K562 (cell line): ENCODE measurements around the gene MARS1. TPM values are rescaled to one million over a fixed set of nuclear protein-coding genes. Genes with fewer than 3 reads are reported as not detected.
A peak's percentile ranks its signal among the peaks of the same experiment; 100 is the strongest.

ENCODE experiments used
- CC2D1A ChIP-seq: fragments of 450-650 bp; IDR thresholded peaks from 2 replicates; pipeline ENCODE4 v1.6.1; 2017; ENCODE audit warnings: mild to moderate bottlenecking
- FOXM1 ChIP-seq, 2 experiments: fragments of 450-650 bp in 1 of 2; sonication (generic) in 1 of 2; formaldehyde crosslinking in 1 of 2; IDR thresholded peaks; 2 replicates each; pipeline versions ENCODE4 v1.6.1 to v1.9.0; 2017 to 2022; ENCODE audit warnings: low read depth in 2 of 2, mild to moderate bottlenecking in 2 of 2, missing genetic modification reagents in 1 of 2, moderate library complexity in 1 of 2
- IRF2 ChIP-seq: sonication (generic); formaldehyde crosslinking; IDR thresholded peaks from 2 replicates; pipeline ENCODE4 v1.8.1; 2022; ENCODE audit warnings: mild to moderate bottlenecking, missing genetic modification reagents
- MAFG ChIP-seq: fragments of 450-650 bp; conservative IDR thresholded peaks from 2 replicates; pipeline ENCODE4 v1.6.1; 2016; ENCODE audit warnings: missing genetic modification characterization, missing compliant biosample characterization
- MITF ChIP-seq: IDR thresholded peaks from 2 replicates; pipeline ENCODE4 v1.6.1; 2014; ENCODE audit warnings: antibody characterized with exemption
- MYC ChIP-seq, 2 experiments: fragments of 250-450 bp in 1 of 2; sonication (Bioruptor Pico) in 1 of 2; IDR thresholded peaks; 2 replicates each; pipeline versions ENCODE4 v1.5.1 to v1.6.1; 2012 to 2021; ENCODE audit warnings: low read depth in 2 of 2, borderline replicate concordance in 1 of 2, improper control_type of control experiment in 1 of 2, low read length in 1 of 2, mild to moderate bottlenecking in 1 of 2, moderate library complexity in 1 of 2
- SAP30 ChIP-seq: fragments of 200-600 bp; sonication (generic); IDR thresholded peaks from 2 replicates; pipeline ENCODE4 v1.6.1; 2012; ENCODE audit warnings: borderline replicate concordance, low read depth, mild to moderate bottlenecking, moderate library complexity, low read length, control low read depth, inconsistent platforms; ENCODE audit not compliant: insufficient read depth, poor library complexity, severe bottlenecking
- SMARCC2 ChIP-seq: fragments of 450-650 bp; IDR thresholded peaks from 2 replicates; pipeline ENCODE4 v1.6.1; 2017; ENCODE audit warnings: antibody characterized with exemption, moderate library complexity, mild to moderate bottlenecking, low read depth
- TEAD4 ChIP-seq, 2 experiments: sonication (generic) in 1 of 2; formaldehyde crosslinking in 1 of 2; IDR thresholded peaks; 2 replicates each; pipeline versions ENCODE4 v1.6.1 to v1.8.0; 2012 to 2022; ENCODE audit warnings: borderline replicate concordance in 1 of 2, inconsistent platforms in 1 of 2, low read length in 1 of 2, mild to moderate bottlenecking in 1 of 2, missing genetic modification reagents in 1 of 2
- TOE1 ChIP-seq, 2 experiments: fragments of 450-650 bp in 1 of 2; sonication (generic) in 1 of 2; formaldehyde crosslinking in 1 of 2; IDR thresholded peaks; 2 replicates each; pipeline versions ENCODE4 v1.7.1 to v1.8.0; 2016 to 2022; ENCODE audit warnings: borderline replicate concordance in 2 of 2, mild to moderate bottlenecking in 2 of 2, antibody characterized with exemption in 1 of 2, inconsistent platforms in 1 of 2, low read depth in 1 of 2, missing genetic modification reagents in 1 of 2, moderate library complexity in 1 of 2
- ZBTB7A ChIP-seq: IDR thresholded peaks from 2 replicates; pipeline ENCODE4 v1.6.1; 2011; ENCODE audit warnings: low read depth, mild to moderate bottlenecking, low read length, moderate library complexity, borderline replicate concordance; ENCODE audit not compliant: control insufficient read depth
- ZBTB8A ChIP-seq: fragments of 450-650 bp; IDR thresholded peaks from 2 replicates; pipeline ENCODE4 v1.6.1; 2018; ENCODE audit warnings: mild to moderate bottlenecking, moderate library complexity; ENCODE audit not compliant: partially characterized antibody
- ZNF224 ChIP-seq: sonication (generic); formaldehyde crosslinking; IDR thresholded peaks from 2 replicates; pipeline ENCODE4 v1.8.0; 2022; ENCODE audit warnings: mild to moderate bottlenecking, missing genetic modification reagents
- ZNF445 ChIP-seq: fragments of 250-450 bp; sonication (Bioruptor Pico); IDR thresholded peaks from 2 replicates; pipeline ENCODE4 v1.4.0; 2020; ENCODE audit warnings: low read depth, mild to moderate bottlenecking, moderate library complexity
- ZNF830 ChIP-seq: fragments of 250-450 bp; sonication (Bioruptor Pico); IDR thresholded peaks from 2 replicates; pipeline ENCODE4 v1.5.0; 2021; ENCODE audit warnings: mild to moderate bottlenecking
- polyA plus RNA-seq, 8 experiments: library from polyadenylated mRNA; depleted of rRNA in 4 of 8; stranded (reverse) in 5 of 8; unstranded in 3 of 8; fragments of >200 nt; fragmentation: Nextera tagmentation in 2 of 8; fragmentation: Illumina TruSeq in 1 of 8; extraction: Ambion mirVana in 2 of 8; extraction: Trizol in 1 of 8; gene quantifications; 2 replicates each; pipeline versions ENCODE4 v1.2.1 to v1.2.3, GENCODE V29; 2011 to 2014; ENCODE audit warnings: inconsistent platforms in 1 of 8, missing spikeins in 1 of 8
- total RNA-seq, 7 experiments: library from RNA; depleted of rRNA in 6 of 7; stranded (reverse); fragments of >200 nt in 6 of 7; fragmentation: Illumina TruSeq in 2 of 7; extraction: Trizol in 2 of 7; gene quantifications; 2 replicates each; pipeline versions ENCODE4 v1.2.1 to v1.2.3, GENCODE V29; 2011 to 2021; ENCODE audit warnings: low replicate concordance in 1 of 7
- TF ChIP-seq, protein P1 (sequence below): fragments of 450-650 bp; formaldehyde crosslinking; IDR thresholded peaks from 2 replicates; pipeline ENCODE4 v1.4.0; 2020; ENCODE audit warnings: mild to moderate bottlenecking, mixed read lengths
- TF ChIP-seq, protein P2 (sequence below): fragments of 250-450 bp; sonication (Bioruptor Pico); IDR thresholded peaks from 2 replicates; pipeline ENCODE4 v1.5.0; 2022; ENCODE audit warnings: mild to moderate bottlenecking
- TF ChIP-seq, protein P3 (sequence below): fragments of 250-450 bp; sonication (Bioruptor Pico); IDR thresholded peaks from 2 replicates; pipeline ENCODE4 v1.4.0; 2020; ENCODE audit warnings: mild to moderate bottlenecking

Gene MARS1
- total and polyA plus RNA-seq, 9 of the 15 experiments (the other 6 are each of a cell fraction or from before 2014, with no cell fraction given): 117 to 382 (median 220) TPM

DNA sequence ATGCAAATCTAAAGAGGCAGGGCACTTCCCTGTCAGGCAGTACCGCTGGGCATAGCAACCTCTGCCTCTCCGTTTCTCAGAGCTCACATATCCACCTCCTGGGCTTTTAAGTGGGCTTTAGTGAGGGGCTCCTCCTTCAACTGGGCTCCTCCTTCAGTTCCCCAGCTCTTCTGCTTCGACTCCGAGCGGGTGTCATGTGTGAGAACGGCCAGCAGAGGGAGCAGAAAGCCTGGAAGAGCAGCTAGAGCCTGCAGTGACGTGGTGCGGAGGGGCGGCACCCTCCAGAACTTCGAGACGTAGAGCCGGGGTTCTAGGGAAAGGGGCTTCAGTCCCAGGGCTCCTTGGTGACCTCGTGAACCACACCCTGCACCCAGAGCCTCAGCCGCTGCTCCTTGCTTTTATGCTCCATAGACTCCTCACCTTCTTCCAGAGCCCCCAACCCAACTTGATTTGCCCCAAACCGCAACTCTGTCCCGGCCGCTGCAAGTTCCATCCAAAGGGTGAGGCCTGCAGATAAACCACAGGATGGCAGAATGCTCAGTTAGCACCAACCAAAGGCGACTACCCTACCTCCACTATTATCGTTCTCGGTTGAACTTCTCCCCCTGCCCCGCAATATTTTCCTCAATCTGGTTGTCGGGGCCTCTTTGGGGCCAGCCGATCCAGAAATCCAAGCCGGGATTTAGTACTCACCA is 28.7 kb upstream of the MARS1 start (continued):
- TF ChIP-seq TOE1 (IDR thresholded peaks at IDR 0.05; ENCODE audit: borderline replicate concordance) (peak; percentile 90), TOE1 (CRISPR knock-in tag; IDR thresholded peaks at IDR 0.05; ENCODE audit: borderline replicate concordance, low read depth) (no peak), TEAD4 (IDR thresholded peaks at IDR 0.05; ENCODE audit: low read length) (no peak), TEAD4 (CRISPR knock-in tag; IDR thresholded peaks at IDR 0.05; ENCODE audit: borderline replicate concordance) (no peak), ZNF830 (CRISPR knock-in tag) (no peak), ZNF224 (CRISPR knock-in tag) (no peak), SMARCC2 (no peak), MAFG (no peak), MYC (IDR thresholded peaks at IDR 0.05; ENCODE audit: low read depth, low read length) (peak; percentile 40), MYC (CRISPR knock-in tag; IDR thresholded peaks at IDR 0.05; ENCODE audit: borderline replicate concordance, low read depth) (no peak), ZBTB8A (no peak), IRF2 (CRISPR knock-in tag) (no peak), ZNF445 (no peak), CC2D1A (no peak), SAP30 (no peak), FOXM1 (IDR thresholded peaks at IDR 0.05; ENCODE audit: low read depth) (peak; percentile 79), FOXM1 (CRISPR knock-in tag; IDR thresholded peaks at IDR 0.05; ENCODE audit: low read depth) (no peak), ZBTB7A (peak; percentile 55; the same call in 1 of the 2 replicates), MITF (no peak)
- TF ChIP-seq, protein P1, sequence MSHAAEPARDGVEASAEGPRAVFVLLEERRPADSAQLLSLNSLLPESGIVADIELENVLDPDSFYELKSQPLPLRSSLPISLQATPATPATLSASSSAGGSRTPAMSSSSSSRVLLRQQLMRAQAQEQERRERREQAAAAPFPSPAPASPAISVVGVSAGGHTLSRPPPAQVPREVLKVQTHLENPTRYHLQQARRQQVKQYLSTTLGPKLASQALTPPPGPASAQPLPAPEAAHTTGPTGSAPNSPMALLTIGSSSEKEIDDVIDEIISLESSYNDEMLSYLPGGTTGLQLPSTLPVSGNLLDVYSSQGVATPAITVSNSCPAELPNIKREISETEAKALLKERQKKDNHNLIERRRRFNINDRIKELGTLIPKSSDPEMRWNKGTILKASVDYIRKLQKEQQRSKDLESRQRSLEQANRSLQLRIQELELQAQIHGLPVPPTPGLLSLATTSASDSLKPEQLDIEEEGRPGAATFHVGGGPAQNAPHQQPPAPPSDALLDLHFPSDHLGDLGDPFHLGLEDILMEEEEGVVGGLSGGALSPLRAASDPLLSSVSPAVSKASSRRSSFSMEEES (CRISPR knock-in tag): no peak
- TF ChIP-seq, protein P2, sequence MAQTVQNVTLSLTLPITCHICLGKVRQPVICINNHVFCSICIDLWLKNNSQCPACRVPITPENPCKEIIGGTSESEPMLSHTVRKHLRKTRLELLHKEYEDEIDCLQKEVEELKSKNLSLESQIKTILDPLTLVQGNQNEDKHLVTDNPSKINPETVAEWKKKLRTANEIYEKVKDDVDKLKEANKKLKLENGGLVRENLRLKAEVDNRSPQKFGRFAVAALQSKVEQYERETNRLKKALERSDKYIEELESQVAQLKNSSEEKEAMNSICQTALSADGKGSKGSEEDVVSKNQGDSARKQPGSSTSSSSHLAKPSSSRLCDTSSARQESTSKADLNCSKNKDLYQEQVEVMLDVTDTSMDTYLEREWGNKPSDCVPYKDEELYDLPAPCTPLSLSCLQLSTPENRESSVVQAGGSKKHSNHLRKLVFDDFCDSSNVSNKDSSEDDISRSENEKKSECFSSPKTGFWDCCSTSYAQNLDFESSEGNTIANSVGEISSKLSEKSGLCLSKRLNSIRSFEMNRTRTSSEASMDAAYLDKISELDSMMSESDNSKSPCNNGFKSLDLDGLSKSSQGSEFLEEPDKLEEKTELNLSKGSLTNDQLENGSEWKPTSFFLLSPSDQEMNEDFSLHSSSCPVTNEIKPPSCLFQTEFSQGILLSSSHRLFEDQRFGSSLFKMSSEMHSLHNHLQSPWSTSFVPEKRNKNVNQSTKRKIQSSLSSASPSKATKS (CRISPR knock-in tag): no peak
- TF ChIP-seq, protein P3, sequence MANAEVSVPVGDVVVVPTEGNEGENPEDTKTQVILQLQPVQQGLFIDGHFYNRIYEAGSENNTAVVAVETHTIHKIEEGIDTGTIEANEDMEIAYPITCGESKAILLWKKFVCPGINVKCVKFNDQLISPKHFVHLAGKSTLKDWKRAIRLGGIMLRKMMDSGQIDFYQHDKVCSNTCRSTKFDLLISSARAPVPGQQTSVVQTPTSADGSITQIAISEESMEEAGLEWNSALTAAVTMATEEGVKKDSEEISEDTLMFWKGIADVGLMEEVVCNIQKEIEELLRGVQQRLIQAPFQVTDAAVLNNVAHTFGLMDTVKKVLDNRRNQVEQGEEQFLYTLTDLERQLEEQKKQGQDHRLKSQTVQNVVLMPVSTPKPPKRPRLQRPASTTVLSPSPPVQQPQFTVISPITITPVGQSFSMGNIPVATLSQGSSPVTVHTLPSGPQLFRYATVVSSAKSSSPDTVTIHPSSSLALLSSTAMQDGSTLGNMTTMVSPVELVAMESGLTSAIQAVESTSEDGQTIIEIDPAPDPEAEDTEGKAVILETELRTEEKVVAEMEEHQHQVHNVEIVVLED: 0 out of 2 replicates have a peak, but pooled peaks have one; percentile 3
